K562 treated with DMSO at 1 percent for 12 hours (cell line): ENCODE data around the gene YPEL1. TPM values are rescaled to one million over a fixed set of nuclear protein-coding genes. Genes with fewer than 3 reads are reported as not detected.

Experiments
- total RNA-seq: library from RNA; unstranded; fragments of 300-600 nt; gene quantifications from 2 replicates; pipeline ENCODE4 v1.2.3, GENCODE V29; 2022; ENCODE audit not compliant: insufficient read depth

YPEL1 gene, protein sequence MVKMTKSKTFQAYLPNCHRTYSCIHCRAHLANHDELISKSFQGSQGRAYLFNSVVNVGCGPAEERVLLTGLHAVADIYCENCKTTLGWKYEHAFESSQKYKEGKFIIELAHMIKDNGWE
- 3.4 and 8.8 TPM in 2 replicates for total RNA-seq

DNA sequence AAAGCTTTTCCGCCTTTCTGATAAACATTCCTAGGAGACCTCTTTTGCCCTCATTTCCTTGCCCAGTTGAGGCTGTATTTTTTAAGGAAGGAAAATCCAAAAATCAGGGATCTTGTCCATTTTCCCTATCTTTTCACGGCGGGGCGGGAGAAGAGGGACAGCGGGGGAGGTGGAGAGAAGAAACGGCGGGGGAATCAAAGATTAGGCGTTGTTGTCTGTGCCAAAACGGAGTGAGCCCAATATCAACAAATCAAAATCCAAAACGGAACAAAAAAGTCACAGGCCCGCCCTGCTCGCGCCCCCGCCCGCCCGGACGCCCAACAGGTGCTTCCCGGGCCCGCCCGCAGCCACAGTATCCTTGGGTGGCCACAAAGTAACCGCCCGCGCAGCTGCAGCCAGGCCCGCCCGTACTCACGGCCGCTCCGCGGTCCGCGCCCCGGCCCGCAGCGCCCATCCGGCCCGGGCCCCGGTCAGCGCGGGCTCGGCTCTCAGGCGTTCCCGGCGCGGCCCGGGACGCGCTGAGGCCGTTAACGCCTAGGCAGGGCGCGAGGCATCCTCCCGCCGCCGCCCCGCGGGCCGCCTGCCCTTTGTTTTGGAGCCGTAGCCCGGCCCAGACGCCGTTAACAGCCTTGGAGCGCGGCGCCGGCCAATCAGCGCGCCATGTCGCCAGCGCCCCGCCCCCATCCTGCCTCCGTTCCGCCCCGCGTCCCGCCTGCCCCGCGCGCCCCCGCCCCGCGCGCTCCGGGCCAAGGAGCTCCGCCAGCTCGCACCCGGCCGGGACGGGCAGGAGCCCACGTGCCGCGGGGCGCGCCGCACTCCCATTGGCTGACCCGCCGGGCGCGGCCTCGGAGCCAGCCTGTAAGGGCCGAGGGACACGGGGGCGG, at the start of gene YPEL1:
Gene YPEL1, minus strand, starts transcription at position 595 of the 884 bp plus-strand sequence. CDS start 25,050 bp downstream, outside the sequence.

Other genes starting within 250 kb of the YPEL1 start
- 0.51 and 1.5 TPM in 2 replicates for gene RIMBP3C, start 184.3 kb downstream of the YPEL1 start, total RNA-seq
- gene UBE2L3, start 168.1 kb downstream of the YPEL1 start, total RNA-seq = 180 and 273 TPM in 2 replicates
- 357 and 458 TPM in 2 replicates for gene YDJC, start 105.8 kb downstream of the YPEL1 start, total RNA-seq
- gene CCDC116, start 103.0 kb downstream of the YPEL1 start, total RNA-seq = 1.6 and 4.2 TPM in 2 replicates
- gene SDF2L1, start 93.5 kb downstream of the YPEL1 start, total RNA-seq = 565 and 845 TPM in 2 replicates
- gene PPIL2, start 69.8 kb downstream of the YPEL1 start, total RNA-seq = 67.6 and 132 TPM in 2 replicates
- gene MAPK1, start 131.9 kb upstream of the YPEL1 start, total RNA-seq = 115 and 355 TPM in 2 replicates
- gene PPM1F, start 217.1 kb upstream of the YPEL1 start, total RNA-seq = 67.4 and 121 TPM in 2 replicates
- 127 and 229 TPM in 2 replicates for gene TOP3B, start 247.0 kb upstream of the YPEL1 start, total RNA-seq